T-helper 17 cell (primary cell): Measurements from ENCODE around the gene DCTD. TPM values are rescaled to one million over a fixed set of nuclear protein-coding genes. Genes with fewer than 3 reads are reported as not detected.

Experiments used
- ATAC-seq: fragments of 150-1000 bp; cut with Tn5 transposase; 2 replicates; pipeline ENCODE4 v1.10.0; 2021; ENCODE audit warnings: mild to moderate bottlenecking, moderate library complexity
- DNase-seq, 3 donors: peaks; one replicate each; pipeline versions ENCODE4 v3.0.0 to v3.0.0-alpha.2; 2020 to 2021
- H3K9me3 ChIP-seq: one replicate; pipeline ENCODE4 v1.7.0; 2013; ENCODE audit warnings: low read length, mild to moderate bottlenecking; ENCODE audit not compliant: control insufficient read depth, poor library complexity, severe bottlenecking
- H3K27ac Mint-ChIP-seq: one replicate; pipeline ENCODE4 v1.8.0; 2022; ENCODE audit warnings: mild to moderate bottlenecking, moderate library complexity, mixed read lengths
- H3K27me3 Mint-ChIP-seq: one replicate; pipeline ENCODE4 v1.8.0; 2022; ENCODE audit warnings: mixed read lengths
- H3K36me3 Mint-ChIP-seq: one replicate; pipeline ENCODE4 v1.8.0; 2022; ENCODE audit warnings: low read depth, mixed read lengths
- H3K4me1 Mint-ChIP-seq: one replicate; pipeline ENCODE4 v1.8.0; 2022; ENCODE audit warnings: mild to moderate bottlenecking, mixed read lengths
- H3K4me3 Mint-ChIP-seq: one replicate; pipeline ENCODE4 v1.8.0; 2022; ENCODE audit warnings: mild to moderate bottlenecking, moderate library complexity, mixed read lengths
- total RNA-seq, 4 donors: library from RNA in 2 of 4; stranded (reverse) in 2 of 4; gene quantifications; one replicate each; pipeline ENCODE4 v1.2.3 and lab custom pipeline; 2022 to 2026

Gene DCTD
- total RNA-seq, 2 donors from 2014 or later, result 50.4 to 55.5 TPM

DNA sequence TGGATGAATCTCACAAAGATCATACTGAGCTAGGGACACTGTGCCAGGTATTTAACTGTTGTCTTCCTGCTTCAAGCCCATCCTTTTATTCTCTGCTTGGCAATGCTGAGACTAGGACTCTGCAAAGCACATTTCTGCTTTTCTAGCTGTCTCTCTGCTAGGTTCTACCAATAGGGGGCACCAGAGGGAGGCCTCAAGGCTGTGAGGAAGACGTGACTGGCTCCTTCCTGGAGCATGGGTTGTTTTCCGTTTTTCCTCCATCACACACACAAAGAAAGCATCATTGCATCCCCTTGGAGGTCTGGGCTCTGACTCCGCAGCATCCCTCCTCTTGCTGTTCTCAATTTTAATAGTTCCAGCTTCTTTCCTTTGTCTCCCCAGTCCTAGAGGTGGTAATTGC is 10.9 kb upstream of the DCTD start:
- Mint-ChIP-seq H3K4me1 (no peaks in the 10 kb centered on the region), H3K4me3 (no peak overlapping the region), H3K27me3 (peaks cover 14% of the 10 kb centered on the region), H3K36me3 (no peaks in the 10 kb centered on the region), H3K27ac (no peak overlapping the region)
- H3K9me3 ChIP-seq, result no peaks in the 10 kb centered on the region
- no peak for ATAC-seq
- no peak for DNase-seq

DNA sequence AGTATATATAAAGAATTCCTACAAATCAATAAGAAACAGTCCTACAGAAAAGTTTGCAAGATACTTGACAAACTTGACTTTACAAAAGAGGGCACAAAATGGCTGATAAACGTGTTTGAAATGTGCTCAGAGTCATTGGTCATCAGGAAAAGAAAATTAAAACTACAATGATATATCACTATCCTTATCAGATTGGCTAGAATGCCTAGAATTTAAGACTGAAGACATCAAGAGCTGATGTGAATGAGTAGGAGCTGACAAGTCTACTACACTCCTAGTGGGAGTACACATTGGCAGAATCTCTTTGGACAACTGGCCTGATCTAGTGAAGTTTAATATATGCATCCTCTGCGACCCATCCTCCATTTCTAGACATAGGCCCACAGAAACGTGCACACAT is 10.3 kb upstream of the DCTD start:
- H3K36me3 Mint-ChIP-seq, result no peaks in the 10 kb centered on the region
- no peak for DNase-seq
- peaks cover 15% of the 10 kb centered on the region for H3K27me3 Mint-ChIP-seq
- no peaks in the 10 kb centered on the region for H3K9me3 ChIP-seq
- H3K4me1 Mint-ChIP-seq, result no peaks in the 10 kb centered on the region
- no peak overlapping the region for H3K4me3 Mint-ChIP-seq
- H3K27ac Mint-ChIP-seq, result no peak overlapping the region
- ATAC-seq, result no peak

DNA sequence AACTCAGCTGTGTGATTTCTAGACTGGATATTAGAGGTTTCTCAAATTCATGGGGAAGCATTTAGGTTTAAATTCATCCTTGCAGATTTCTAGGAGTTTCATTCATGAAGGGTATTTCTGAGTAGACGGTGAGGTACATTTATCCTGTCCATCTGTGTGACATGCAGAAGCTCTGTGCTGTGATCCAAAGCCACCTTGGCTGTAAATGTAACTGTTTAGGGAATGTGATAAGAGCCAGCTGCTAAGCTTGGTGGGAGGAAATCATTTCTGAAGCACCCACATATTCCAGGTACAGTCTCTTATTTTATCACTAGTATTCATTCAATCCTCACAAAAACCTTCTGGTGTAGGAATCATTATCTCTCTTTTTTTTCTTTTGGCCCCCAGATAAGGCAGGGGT is 8.7 kb upstream of the DCTD start:
- H3K36me3 Mint-ChIP-seq, result no peaks in the 10 kb centered on the region
- DNase-seq (no peak), ATAC-seq (no peak)
- no peak overlapping the region for H3K4me3 Mint-ChIP-seq
- H3K27me3 Mint-ChIP-seq, result peaks cover 18% of the 10 kb centered on the region
- no peak overlapping the region for H3K27ac Mint-ChIP-seq
- H3K4me1 Mint-ChIP-seq, result no peaks in the 10 kb centered on the region
- no peaks in the 10 kb centered on the region for H3K9me3 ChIP-seq

DNA sequence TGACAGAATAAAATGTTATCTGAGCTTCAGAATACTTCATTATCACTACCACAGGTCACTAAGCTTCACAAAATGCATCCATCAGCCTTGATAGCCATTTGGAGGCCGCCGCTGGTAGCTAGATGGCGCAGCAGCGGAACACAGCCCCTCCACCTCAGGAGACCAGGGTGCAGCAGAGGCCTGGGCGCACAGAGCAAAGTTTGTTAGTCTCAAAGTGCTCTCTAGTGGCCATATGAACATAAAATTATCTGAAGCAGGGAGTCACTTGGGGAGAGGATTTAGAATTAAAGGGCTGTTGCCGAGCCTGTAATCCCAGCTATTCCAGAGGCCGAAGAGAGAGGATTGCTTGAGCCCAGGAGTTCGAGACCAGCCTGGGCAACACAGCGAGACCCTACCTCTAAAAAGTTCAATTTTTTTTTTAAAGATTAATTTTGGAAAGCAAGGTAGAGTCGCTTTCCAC is 8.1 kb upstream of the DCTD start:
- H3K9me3 ChIP-seq, result no peaks in the 10 kb centered on the region
- Mint-ChIP-seq H3K27me3 (peaks cover 18% of the 10 kb centered on the region), H3K4me1 (no peaks in the 10 kb centered on the region), H3K27ac (no peak overlapping the region), H3K4me3 (no peak overlapping the region), H3K36me3 (no peaks in the 10 kb centered on the region)
- peak; percentile 18 to 32 (median 23) for DNase-seq
- ATAC-seq, result peak; percentile 95

DNA sequence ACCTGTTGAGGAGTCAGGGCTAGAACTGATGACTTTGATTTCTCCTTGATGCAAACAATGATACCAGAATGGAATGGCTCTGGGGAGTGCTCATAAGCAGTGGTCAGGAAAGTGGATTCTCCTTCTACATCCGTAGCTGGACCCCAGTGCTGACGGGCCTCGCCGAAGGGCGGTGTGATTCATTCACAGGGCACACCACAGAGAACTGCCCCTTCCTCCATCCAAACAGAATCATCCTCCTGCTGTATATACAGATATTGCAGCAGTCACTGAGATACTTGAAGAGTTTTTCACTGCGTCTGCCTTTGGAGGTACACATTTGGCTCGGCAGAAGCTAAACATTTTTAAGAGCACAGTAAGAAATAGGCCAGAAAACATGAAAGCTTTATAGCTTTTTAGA is 7.3 kb upstream of the DCTD start:
- no peak overlapping the region for H3K4me3 Mint-ChIP-seq
- no peak overlapping the region for H3K27ac Mint-ChIP-seq
- H3K27me3 Mint-ChIP-seq, result peaks cover 18% of the 10 kb centered on the region
- peaks cover 3% of the 10 kb centered on the region for H3K4me1 Mint-ChIP-seq
- H3K9me3 ChIP-seq, result no peaks in the 10 kb centered on the region
- DNase-seq, result no peak
- ATAC-seq, result no peak
- H3K36me3 Mint-ChIP-seq, result no peaks in the 10 kb centered on the region

DNA sequence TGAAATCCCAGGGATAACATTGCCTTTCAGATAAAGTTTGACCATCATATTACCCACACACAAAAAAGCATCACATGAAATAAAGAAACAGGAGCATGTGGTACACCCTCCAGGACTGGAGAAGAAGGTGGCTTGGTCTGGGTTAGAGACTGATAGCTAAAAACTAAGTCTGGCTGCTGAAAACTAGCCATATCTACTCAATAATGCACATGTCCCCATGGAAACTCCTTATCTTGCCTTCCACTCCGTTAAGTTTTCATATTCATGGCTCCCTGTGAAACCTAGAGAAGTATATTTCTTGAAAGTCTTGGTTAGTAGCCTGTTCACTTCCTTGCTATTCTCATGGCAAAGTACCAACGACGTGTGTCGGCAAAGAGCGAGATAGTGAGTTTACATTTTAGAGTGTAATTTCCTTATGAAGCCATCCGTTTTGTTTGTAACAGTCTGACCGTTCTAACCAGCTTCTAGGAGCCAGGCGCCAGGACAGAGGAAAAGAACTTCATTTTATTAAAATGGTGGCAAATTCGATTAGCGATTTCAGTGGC is 6.7 kb upstream of the DCTD start:
- Mint-ChIP-seq H3K27me3 (peaks cover 18% of the 10 kb centered on the region), H3K36me3 (no peaks in the 10 kb centered on the region), H3K4me1 (peaks cover 4% of the 10 kb centered on the region), H3K4me3 (no peak overlapping the region), H3K27ac (no peak overlapping the region)
- ATAC-seq, result no peak
- no peak for DNase-seq
- H3K9me3 ChIP-seq, result no peaks in the 10 kb centered on the region

DNA sequence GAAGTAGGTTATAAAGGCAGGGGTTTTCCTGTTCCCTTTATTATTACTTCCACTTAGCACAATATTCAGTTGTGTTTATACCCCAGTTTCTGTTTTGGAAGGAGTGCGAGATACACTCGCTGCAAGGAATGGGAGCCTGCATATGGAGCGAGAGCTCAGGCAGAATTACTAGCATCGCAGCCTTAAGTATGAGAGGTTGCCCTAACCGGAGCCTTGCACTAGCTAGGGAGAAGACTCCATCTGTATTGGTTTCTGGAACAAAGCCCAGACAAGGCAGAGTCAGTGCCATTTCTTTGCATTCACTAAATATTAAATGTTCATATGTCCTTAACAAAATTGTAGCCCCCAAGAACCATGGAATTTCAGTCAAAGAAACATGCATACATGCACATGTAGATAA is 6.2 kb upstream of the DCTD start:
- Mint-ChIP-seq H3K27me3 (peaks cover 18% of the 10 kb centered on the region), H3K27ac (no peak overlapping the region), H3K4me1 (peaks cover 7% of the 10 kb centered on the region), H3K36me3 (no peaks in the 10 kb centered on the region), H3K4me3 (no peak overlapping the region)
- DNase-seq (no peak), ATAC-seq (no peak)
- no peaks in the 10 kb centered on the region for H3K9me3 ChIP-seq

DNA sequence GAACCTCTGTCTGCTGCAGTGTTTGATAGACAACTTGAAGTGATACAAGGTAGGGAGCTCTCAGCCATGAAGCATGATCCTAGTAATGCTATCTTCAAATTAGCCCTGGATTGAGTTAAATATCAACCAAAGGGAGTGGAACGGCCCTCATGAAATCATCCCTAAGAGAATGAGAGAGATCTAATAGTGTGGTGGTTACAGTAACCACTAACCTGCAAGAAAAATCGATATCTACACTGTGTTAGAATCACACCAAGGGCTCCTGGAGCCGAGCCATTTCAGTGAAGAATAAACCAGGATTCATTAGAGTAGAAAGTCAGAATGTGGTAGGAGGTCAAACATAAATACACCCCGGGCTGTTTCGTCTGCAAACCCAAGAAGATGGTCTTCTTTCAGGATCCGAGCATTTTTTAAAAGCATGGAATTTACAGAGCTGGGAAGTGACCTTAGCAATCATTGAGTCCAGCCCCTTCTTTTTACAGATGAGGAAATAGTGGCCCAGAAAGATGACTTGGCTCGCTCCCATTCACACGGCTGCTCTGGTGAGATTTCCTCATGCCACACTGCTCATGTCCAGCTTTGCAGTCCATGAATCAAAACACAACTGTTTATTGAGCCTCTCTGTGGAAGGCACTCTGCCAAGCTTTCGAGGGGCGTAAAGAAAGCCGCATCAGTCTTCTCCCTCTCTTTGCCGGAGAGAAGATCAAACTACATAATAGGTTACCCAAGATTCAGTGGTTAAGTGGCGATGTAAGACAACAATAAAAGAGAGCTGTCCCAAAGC is 5.5 kb upstream of the DCTD start:
- H3K36me3 Mint-ChIP-seq, result no peaks in the 10 kb centered on the region

DNA sequence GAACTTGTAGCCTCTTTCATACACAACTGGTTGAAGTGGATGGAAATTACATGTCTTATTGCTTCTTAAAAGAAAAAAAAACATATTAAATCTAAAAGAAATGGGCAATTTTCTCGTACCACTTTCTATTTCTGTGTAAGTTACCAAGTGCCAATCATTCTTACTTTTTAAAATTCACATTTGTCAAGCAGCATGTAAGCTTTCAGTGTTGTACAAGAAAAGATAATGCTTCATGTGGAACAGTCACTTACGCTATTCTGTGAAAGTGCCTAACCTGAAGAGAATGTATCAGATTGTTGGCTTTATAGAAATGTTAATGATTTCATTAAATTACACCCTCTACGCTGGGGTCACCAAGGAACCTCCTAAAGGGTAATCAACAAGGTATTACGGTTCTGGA is 4.4 kb upstream of the DCTD start:
- H3K27me3 Mint-ChIP-seq, result peaks cover 18% of the 10 kb centered on the region
- no peak overlapping the region for H3K4me3 Mint-ChIP-seq
- no peak overlapping the region for H3K27ac Mint-ChIP-seq
- DNase-seq, result no peak
- H3K36me3 Mint-ChIP-seq, result no peaks in the 10 kb centered on the region
- no peak for ATAC-seq
- peaks cover 12% of the 10 kb centered on the region for H3K4me1 Mint-ChIP-seq
- H3K9me3 ChIP-seq, result no peaks in the 10 kb centered on the region

More for the DNA sequence above, 5.5 kb upstream of the DCTD start:
- ATAC-seq (no peak), DNase-seq (no peak)
- Mint-ChIP-seq H3K27ac (no peak overlapping the region), H3K4me3 (no peak overlapping the region), H3K4me1 (peaks cover 12% of the 10 kb centered on the region), H3K27me3 (peaks cover 18% of the 10 kb centered on the region)
- no peaks in the 10 kb centered on the region for H3K9me3 ChIP-seq

DNA sequence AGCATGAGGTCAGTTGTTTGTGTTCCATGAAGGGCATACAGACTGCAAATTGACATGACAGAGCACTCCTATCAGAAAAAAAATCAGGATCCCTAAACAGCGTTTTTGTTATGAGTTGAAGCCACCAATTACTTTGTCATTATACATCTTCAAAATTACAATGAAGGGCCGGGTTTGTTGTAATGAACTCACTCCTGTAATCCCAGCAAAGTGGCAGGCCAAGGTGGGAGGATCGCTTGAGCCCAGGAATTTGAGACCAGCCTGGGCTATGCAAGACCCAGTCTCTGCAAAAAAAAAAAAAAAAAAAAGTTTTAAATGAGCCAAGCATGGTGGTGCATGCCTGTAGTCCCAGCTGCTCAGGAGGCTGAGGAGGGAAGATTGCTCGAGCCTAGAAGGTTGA is 3.5 kb upstream of the DCTD start:
- DNase-seq (no peak), ATAC-seq (no peak)
- H3K4me1 Mint-ChIP-seq, result peaks cover 18% of the 10 kb centered on the region
- no peaks in the 10 kb centered on the region for H3K36me3 Mint-ChIP-seq
- H3K9me3 ChIP-seq, result no peaks in the 10 kb centered on the region
- H3K27ac Mint-ChIP-seq, result no peak overlapping the region
- peaks cover 18% of the 10 kb centered on the region for H3K27me3 Mint-ChIP-seq
- no peak overlapping the region for H3K4me3 Mint-ChIP-seq

DNA sequence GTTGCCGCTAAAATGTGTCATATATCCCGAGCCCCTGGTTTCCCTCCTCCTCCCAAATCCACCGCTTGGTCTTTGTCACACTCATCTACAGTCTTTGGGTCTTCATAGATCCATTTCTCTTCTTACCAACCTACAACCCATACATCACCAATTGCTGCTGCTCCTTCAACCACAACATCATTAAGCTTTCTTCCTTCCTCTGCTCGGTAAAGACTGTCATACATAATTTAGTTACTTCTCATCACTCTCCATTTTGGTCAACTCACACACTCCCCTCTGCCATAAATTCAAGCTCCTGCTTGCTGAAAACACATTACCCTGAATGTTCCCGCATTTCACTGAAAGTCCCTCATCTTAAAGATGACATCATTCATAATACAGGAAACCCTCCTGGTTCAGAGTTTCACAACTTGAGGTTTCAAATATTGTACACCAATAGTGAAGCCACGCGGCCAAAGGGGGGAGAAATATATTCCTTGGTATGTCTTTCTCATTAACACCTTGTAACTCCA is 1.7 kb upstream of the DCTD start:
- ATAC-seq (peak; percentile 10), DNase-seq (no peak)
- H3K9me3 ChIP-seq, result no peaks in the 10 kb centered on the region
- Mint-ChIP-seq H3K27me3 (peaks cover 14% of the 10 kb centered on the region), H3K27ac (peak overlapping the region; percentile 82), H3K36me3 (no peaks in the 10 kb centered on the region), H3K4me3 (peak overlapping the region; percentile 80), H3K4me1 (peaks cover 22% of the 10 kb centered on the region)

DNA sequence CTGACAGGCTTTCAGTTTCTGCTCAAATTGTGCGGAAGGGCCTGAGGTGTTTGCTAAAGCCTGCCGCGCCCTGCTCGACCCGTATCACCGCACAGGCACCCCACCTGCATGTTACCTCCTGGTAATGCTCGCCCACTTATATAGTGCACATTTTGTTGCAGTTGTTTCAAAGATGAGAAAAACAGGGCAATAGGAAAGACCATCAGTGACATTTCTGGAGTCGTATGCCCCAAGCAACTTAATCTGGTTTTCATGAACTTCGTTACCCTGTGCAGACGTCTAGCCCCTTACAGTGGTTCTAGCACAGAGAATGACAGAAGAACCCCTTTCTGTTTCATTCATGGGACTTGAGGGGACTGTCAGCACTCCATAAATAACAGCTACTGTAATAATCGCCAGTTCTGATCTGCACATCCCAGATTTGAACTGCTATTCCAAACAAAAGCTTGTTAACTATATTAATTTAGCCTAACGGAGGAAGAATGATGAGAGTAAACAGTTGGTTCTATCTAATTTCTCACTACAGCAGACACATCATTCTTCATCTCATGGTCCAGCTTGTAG is 940 bp upstream of the DCTD start:
- DNase-seq (no peak), ATAC-seq (peak; percentile 7)
- peaks cover 8% of the 10 kb centered on the region for H3K27me3 Mint-ChIP-seq
- peak overlapping the region; percentile 80 for H3K4me3 Mint-ChIP-seq
- peak overlapping the region; percentile 82 for H3K27ac Mint-ChIP-seq
- H3K9me3 ChIP-seq, result no peaks in the 10 kb centered on the region
- H3K4me1 Mint-ChIP-seq, result peaks cover 28% of the 10 kb centered on the region
- H3K36me3 Mint-ChIP-seq, result peaks cover 1% of the 10 kb centered on the region

DNA sequence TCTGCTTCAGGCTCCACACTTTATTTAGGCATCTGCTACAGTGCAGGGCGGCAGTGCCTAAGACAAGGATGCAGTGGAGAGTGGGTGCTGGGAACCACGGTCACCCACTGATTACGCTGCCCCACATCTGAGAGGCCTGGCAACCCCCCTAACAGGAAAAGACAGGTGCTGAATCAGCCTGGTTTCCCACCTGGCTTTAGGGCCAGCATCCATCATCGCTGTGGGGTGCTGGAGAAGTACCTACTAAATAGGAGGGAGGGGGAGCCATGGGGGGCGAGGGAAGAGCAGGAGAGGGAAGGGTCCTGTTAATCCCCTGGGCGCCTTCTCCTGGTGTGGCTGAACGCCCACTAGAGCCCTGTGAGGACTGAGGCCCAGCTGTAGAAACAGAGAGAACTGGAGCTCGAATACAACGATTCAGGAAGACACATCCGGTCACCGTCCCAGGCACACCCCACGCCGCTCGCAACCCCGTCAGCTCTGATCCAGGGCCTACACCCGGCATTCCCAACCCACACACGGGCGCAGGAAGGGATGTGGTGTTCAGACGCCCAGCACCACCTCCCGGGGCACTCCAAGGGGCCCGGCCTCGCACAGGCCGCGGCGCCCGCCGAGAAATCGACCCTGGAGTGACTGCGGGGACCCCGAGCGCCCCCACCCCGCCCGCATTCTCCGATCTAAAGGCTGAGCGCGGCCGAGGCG is 554 bp downstream of the DCTD start:
- H3K36me3 Mint-ChIP-seq, result peaks cover 8% of the 10 kb centered on the region
- ATAC-seq (peak; percentile 11), DNase-seq (peak in 1 of 3 donors; percentile 7)
- no peaks in the 10 kb centered on the region for H3K27me3 Mint-ChIP-seq
- no peaks in the 10 kb centered on the region for H3K9me3 ChIP-seq
- H3K4me1 Mint-ChIP-seq, result peaks cover 36% of the 10 kb centered on the region
- H3K27ac Mint-ChIP-seq, result peak overlapping the region; percentile 91
- peak overlapping the region; percentile 89 for H3K4me3 Mint-ChIP-seq
